SK-N-SH treated with all-trans-retinoic acid at 6 μM for 48 hours (cell line): ENCODE results near the gene AACS.

ENCODE experiments used
- CSDC2 ChIP-seq: fragments of 250-450 bp; sonication (Bioruptor Pico); IDR thresholded peaks from 2 replicates; pipeline ENCODE4 v1.5.0; 2020; ENCODE audit warnings: mild to moderate bottlenecking, moderate library complexity
- POU6F1 ChIP-seq: fragments of 250-450 bp; sonication (Bioruptor Pico); IDR thresholded peaks from 2 replicates; pipeline ENCODE4 v1.8.0; 2021; ENCODE audit warnings: low read depth, mild to moderate bottlenecking, moderate library complexity, borderline replicate concordance
- PPARA ChIP-seq: fragments of 250-450 bp; sonication (Bioruptor Pico); IDR thresholded peaks from 2 replicates; pipeline ENCODE4 v1.5.0; 2020; ENCODE audit warnings: mild to moderate bottlenecking, borderline replicate concordance
- RARB ChIP-seq: fragments of 250-450 bp; sonication (Bioruptor Pico); IDR thresholded peaks from 2 replicates; pipeline ENCODE4 v1.8.0; 2021; ENCODE audit warnings: mild to moderate bottlenecking, moderate library complexity

- TF ChIP-seq RARB, result no peak
- TF ChIP-seq POU6F1, result no peak
- TF ChIP-seq PPARA (CRISPR knock-in tag), result no peak
- no peak for TF ChIP-seq CSDC2 (CRISPR knock-in tag)
Measured at GRCh38 chr12:125023065-125023464, 42.2 kb upstream of the AACS start.
